HCT116 (cell line): Measurements from ENCODE around the gene TSHZ1. TPM values are rescaled to one million over a fixed set of nuclear protein-coding genes. Genes with fewer than 3 reads are reported as not detected.

Source experiments
- ATAC-seq: fragments of 200-7000 bp; cut with Tn5 transposase; 2 replicates; pipeline ENCODE4 v1.9.1; 2020; ENCODE audit warnings: mild to moderate bottlenecking, moderate library complexity
- BruUV-seq: library from RNA; stranded (reverse); fragments of 400-500 nt; replicated peaks from 2 replicates; lab custom pipeline; 2021; lab: Mats Ljungman, UMichigan
- CTCF ChIA-PET: fragments of 300-600 bp; sonication (Branson Sonifier 250); formaldehyde crosslinking; loops from one replicate; lab custom pipeline; 2021; ENCODE audit warnings: antibody characterized with exemption; lab: Charles Lee
- POLR2A ChIA-PET: fragments of 300-600, 350-600 bp; sonication (Branson Sonifier 250); formaldehyde crosslinking; loops from one replicate; lab custom pipeline; 2021; ENCODE audit warnings: antibody characterized with exemption; lab: Charles Lee
- RAD21 ChIA-PET, 2 experiments: fragments of 300-600 bp; sonication (Branson Sonifier 250); formaldehyde crosslinking; loops; one replicate each; lab custom pipeline; 2023; ENCODE audit warnings: low total read pairs in 2 of 2; ENCODE audit not compliant: uncharacterized antibody in 2 of 2, unreplicated experiment in 2 of 2, low non-redundant PET in 1 of 2; lab: Charles Lee
- DNase-seq: peaks from one replicate; pipeline ENCODE4 v3.0.0-alpha.2; 2010; ENCODE audit warnings: low read depth, low spot score
- H2AFZ ChIP-seq: fragments of 200-600 bp; shearing (Covaris generic), sonication (generic); 2 replicates; pipeline ENCODE4 v1.6.1; 2017; ENCODE audit warnings: low read depth, mixed run types, mixed read lengths, antibody characterized with exemption, low read length; ENCODE audit not compliant: poor library complexity, severe bottlenecking
- H3K27ac ChIP-seq: 2 replicates; pipeline ENCODE4 v1.5.1; 2012; ENCODE audit warnings: low read depth, low read length
- H3K27me3 ChIP-seq: fragments of 200-600 bp; sonication (generic); 2 replicates; pipeline ENCODE4 v1.6.1; 2016; ENCODE audit warnings: mixed run types, low read length, mixed read lengths; ENCODE audit not compliant: insufficient read depth
- H3K36me3 ChIP-seq, 2 experiments: fragments of 200-500 bp in 1 of 2; fragments of 200-600 bp in 1 of 2; sonication (Bioruptor generic) in 1 of 2; sonication (generic) in 1 of 2; 2 replicates each; pipeline versions ENCODE4 v1.5.1 to v1.6.1; 2014 to 2016; ENCODE audit warnings: low read length in 2 of 2, inconsistent platforms in 1 of 2, mixed read lengths in 1 of 2, mixed run types in 1 of 2; ENCODE audit not compliant: insufficient read depth in 2 of 2, control insufficient read depth in 1 of 2
- H3K4me1 ChIP-seq, 2 experiments: fragments of 200-600 bp in 1 of 2; sonication (generic) in 1 of 2; 2 replicates each; pipeline versions ENCODE4 v1.5.1 to v1.6.1; 2012 to 2017; ENCODE audit warnings: low read length in 2 of 2, inconsistent platforms in 1 of 2, mild to moderate bottlenecking in 1 of 2, mixed read lengths in 1 of 2, mixed run types in 1 of 2, moderate library complexity in 1 of 2; ENCODE audit not compliant: insufficient read depth in 2 of 2, control insufficient read depth in 1 of 2
- H3K4me2 ChIP-seq: fragments of 200-600 bp; sonication (generic); 2 replicates; pipeline ENCODE4 v1.6.1; 2017; ENCODE audit warnings: mixed run types, low read length, mixed read lengths
- H3K4me3 ChIP-seq, 2 experiments: fragments of 200-600 bp in 1 of 2; sonication (generic) in 1 of 2; replicated peaks in 1 of 2; 2 replicates each; pipeline ENCODE4 v1.5.1; 2011 to 2016; ENCODE audit warnings: low read length in 2 of 2, control low read depth in 1 of 2, low read depth in 1 of 2, mild to moderate bottlenecking in 1 of 2, mixed read lengths in 1 of 2, mixed run types in 1 of 2
- H3K79me2 ChIP-seq: fragments of 200-600 bp; sonication (generic); 2 replicates; pipeline ENCODE4 v1.6.1; 2017; ENCODE audit warnings: mild to moderate bottlenecking, mixed run types, low read length, moderate library complexity, mixed read lengths; ENCODE audit not compliant: insufficient read depth
- H3K9ac ChIP-seq: fragments of 200-600 bp; sonication (generic); 2 replicates; pipeline ENCODE4 v1.6.1; 2016; ENCODE audit warnings: low read length, mixed read lengths
- H3K9me2 ChIP-seq: fragments of 200-600 bp; sonication (generic), shearing (Covaris generic); 2 replicates; pipeline ENCODE4 v1.6.1; 2017; ENCODE audit warnings: mixed run types, mild to moderate bottlenecking, moderate library complexity; ENCODE audit not compliant: insufficient read depth
- H3K9me3 ChIP-seq, 2 experiments: fragments of 200-500 bp in 1 of 2; fragments of 200-600 bp in 1 of 2; sonication (Bioruptor generic) in 1 of 2; sonication (generic) in 1 of 2; 2 replicates each; pipeline ENCODE4 v1.6.1; 2014 to 2017; ENCODE audit warnings: low read length in 2 of 2, mixed read lengths in 2 of 2, inconsistent platforms in 1 of 2, low read depth in 1 of 2, mild to moderate bottlenecking in 1 of 2, mixed run types in 1 of 2, moderate library complexity in 1 of 2; ENCODE audit not compliant: control insufficient read depth in 1 of 2, insufficient read depth in 1 of 2
- H4K20me1 ChIP-seq: fragments of 200-600 bp; sonication (generic), shearing (Covaris generic); 2 replicates; pipeline ENCODE4 v1.6.1; 2017; ENCODE audit warnings: mixed run types, mild to moderate bottlenecking, moderate library complexity; ENCODE audit not compliant: insufficient read depth
- ELF1 ChIP-seq: IDR thresholded peaks from 2 replicates; pipeline ENCODE4 v1.6.1; 2012; ENCODE audit warnings: low read depth, borderline replicate concordance
- EZH2phosphoT487 ChIP-seq: fragments of 200-600 bp; IDR thresholded peaks from 2 replicates; pipeline ENCODE4 v1.6.1; 2018; ENCODE audit warnings: antibody characterized with exemption, borderline replicate concordance
- FOSL1 ChIP-seq: IDR thresholded peaks from 2 replicates; pipeline ENCODE4 v1.6.1; 2012; ENCODE audit warnings: low read depth
- JUND ChIP-seq: IDR thresholded peaks from 2 replicates; pipeline ENCODE4 v1.6.1; 2012
- POLR2A ChIP-seq: IDR thresholded peaks from 2 replicates; pipeline ENCODE4 v1.7.0; 2011; ENCODE audit warnings: borderline replicate concordance; ENCODE audit not compliant: insufficient read depth, insufficient read length; ENCODE audit errors: extremely low read depth
- POLR2AphosphoS5 ChIP-seq: IDR thresholded peaks from 2 replicates; pipeline ENCODE4 v1.6.1; 2011; ENCODE audit warnings: mild to moderate bottlenecking, low read depth, low read length, moderate library complexity
- SIN3A ChIP-seq: IDR thresholded peaks from 2 replicates; pipeline ENCODE4 v1.6.1; 2012; ENCODE audit warnings: low read depth
- ZNF274 ChIP-seq: fragments of 200-500 bp; sonication (Bioruptor generic); IDR thresholded peaks from 2 replicates; pipeline ENCODE4 v1.6.1; 2014; ENCODE audit warnings: mild to moderate bottlenecking, low read depth, low read length, inconsistent platforms
- intact Hi-C: fragments of 100-400 bp; cut with micrococcal nuclease; formaldehyde crosslinking; loops from 2 replicates; pipeline ENCODE4 v1.10.0; 2022
- total RNA-seq: library from RNA; stranded (reverse); gene quantifications from one replicate; pipeline ENCODE4 v1.2.1, GENCODE V29; 2021; ENCODE audit not compliant: unreplicated experiment
- TF ChIP-seq, protein P1 (sequence below): IDR thresholded peaks from 2 replicates; pipeline ENCODE4 v1.6.1; 2012
- TF ChIP-seq, protein P2 (sequence below): IDR thresholded peaks from 2 replicates; pipeline ENCODE4 v1.6.1; 2011; ENCODE audit warnings: mild to moderate bottlenecking, low read length, moderate library complexity; ENCODE audit not compliant: insufficient replicate concordance; ENCODE audit errors: extremely low read depth
- TF ChIP-seq, protein P3 (sequence below): IDR thresholded peaks from 2 replicates; pipeline ENCODE4 v1.6.1; 2012
- TF ChIP-seq, protein P4 (sequence below): IDR thresholded peaks from 2 replicates; pipeline ENCODE4 v1.6.1; 2012; ENCODE audit warnings: low read depth

The TSHZ1 gene
- total RNA-seq, 1 experiment from 2014 or later, result 5.7 TPM

DNA sequence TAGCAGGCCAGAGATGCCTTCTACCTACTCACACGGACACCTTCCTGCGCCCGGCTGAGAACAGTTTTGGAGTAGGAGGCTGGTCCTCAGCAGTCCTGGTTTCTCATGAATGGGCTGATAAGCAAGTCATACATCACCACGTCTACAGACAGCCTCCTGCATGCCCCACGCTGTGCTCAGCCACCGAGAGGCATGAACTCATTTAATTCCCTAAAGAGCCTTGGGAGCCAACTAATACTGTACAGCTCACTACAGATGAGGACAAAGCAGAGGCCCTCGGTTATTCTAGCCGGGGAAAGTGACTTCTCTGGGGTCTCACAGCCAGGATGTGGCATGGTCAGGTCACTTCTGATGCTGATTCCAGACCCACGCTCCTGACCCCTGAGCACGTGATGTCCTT is 105.6 kb downstream of the TSHZ1 start:
- Histone ChIP-seq H3K36me3 (no peaks in the 10 kb centered on the region), H3K4me2 (no peak overlapping the region), H4K20me1 (no peaks in the 10 kb centered on the region), H3K4me1 (no peaks in the 10 kb centered on the region), H3K27me3 (no peaks in the 10 kb centered on the region), H3K9ac (no peak overlapping the region), H3K9me2 (no peaks in the 10 kb centered on the region)
- ChIA-PET POLR2A (no interaction called here), RAD21 (no interaction called here), CTCF (no interaction called here)
- TF ChIP-seq POLR2AphosphoS5 (no peak), FOSL1 (no peak), JUND (no peak), ZNF274 (no peak)
- TF ChIP-seq, protein P1, sequence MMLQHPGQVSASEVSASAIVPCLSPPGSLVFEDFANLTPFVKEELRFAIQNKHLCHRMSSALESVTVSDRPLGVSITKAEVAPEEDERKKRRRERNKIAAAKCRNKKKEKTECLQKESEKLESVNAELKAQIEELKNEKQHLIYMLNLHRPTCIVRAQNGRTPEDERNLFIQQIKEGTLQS, result no peak
- TF ChIP-seq, all 23 proteins: peak for 0
- H3K9me3 ChIP-seq, result no peaks in the 10 kb centered on the region
- no peak overlapping the region for H3K27ac ChIP-seq
- no peaks in the 10 kb centered on the region for H3K79me2 ChIP-seq
- ATAC-seq (no peak), DNase-seq (no peak)
- H3K4me3 ChIP-seq, result no peak overlapping the region
- H2AFZ ChIP-seq, result no peak overlapping the region
- intact Hi-C loops, result no loop called here
- no TSS peak for BruUV-seq

DNA sequence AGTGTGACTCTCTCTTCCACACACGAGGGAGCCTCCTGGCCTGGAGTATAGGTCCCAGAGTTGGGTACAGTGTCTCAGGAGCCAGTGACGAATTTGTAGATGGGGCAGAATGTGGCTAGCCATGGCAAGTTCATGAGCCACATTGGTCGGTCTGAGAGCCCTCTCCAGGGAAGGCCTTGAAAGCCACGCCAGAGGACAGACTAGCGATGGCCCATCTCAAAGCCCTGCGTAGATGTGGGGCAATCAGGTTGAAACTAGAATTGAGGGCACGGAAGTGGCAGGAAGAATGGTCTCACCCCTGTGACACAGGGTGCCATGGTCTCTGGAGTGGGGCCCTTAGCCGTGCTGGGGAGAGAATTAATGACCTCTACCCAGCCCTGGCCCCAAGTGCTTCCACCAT is 106.2 kb downstream of the TSHZ1 start:
- no peaks in the 10 kb centered on the region for H3K27me3 ChIP-seq
- no peaks in the 10 kb centered on the region for H3K9me3 ChIP-seq
- no peak overlapping the region for H3K27ac ChIP-seq
- H2AFZ ChIP-seq, result no peak overlapping the region
- ChIA-PET CTCF (no interaction called here), RAD21 (no interaction called here), POLR2A (no interaction called here)
- no peaks in the 10 kb centered on the region for H3K4me1 ChIP-seq
- no peak overlapping the region for H3K4me2 ChIP-seq
- H3K4me3 ChIP-seq, result no peak overlapping the region
- no peaks in the 10 kb centered on the region for H3K36me3 ChIP-seq
- H4K20me1 ChIP-seq, result no peaks in the 10 kb centered on the region
- intact Hi-C loops, result no loop called here
- no peak for DNase-seq
- TF ChIP-seq ELF1 (no peak), POLR2A (no peak), SIN3A (no peak), ZNF274 (no peak), EZH2phosphoT487 (no peak)
- TF ChIP-seq, protein P2, sequence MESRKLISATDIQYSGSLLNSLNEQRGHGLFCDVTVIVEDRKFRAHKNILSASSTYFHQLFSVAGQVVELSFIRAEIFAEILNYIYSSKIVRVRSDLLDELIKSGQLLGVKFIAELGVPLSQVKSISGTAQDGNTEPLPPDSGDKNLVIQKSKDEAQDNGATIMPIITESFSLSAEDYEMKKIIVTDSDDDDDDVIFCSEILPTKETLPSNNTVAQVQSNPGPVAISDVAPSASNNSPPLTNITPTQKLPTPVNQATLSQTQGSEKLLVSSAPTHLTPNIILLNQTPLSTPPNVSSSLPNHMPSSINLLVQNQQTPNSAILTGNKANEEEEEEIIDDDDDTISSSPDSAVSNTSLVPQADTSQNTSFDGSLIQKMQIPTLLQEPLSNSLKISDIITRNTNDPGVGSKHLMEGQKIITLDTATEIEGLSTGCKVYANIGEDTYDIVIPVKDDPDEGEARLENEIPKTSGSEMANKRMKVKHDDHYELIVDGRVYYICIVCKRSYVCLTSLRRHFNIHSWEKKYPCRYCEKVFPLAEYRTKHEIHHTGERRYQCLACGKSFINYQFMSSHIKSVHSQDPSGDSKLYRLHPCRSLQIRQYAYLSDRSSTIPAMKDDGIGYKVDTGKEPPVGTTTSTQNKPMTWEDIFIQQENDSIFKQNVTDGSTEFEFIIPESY, result no peak
- TF ChIP-seq, protein P3, sequence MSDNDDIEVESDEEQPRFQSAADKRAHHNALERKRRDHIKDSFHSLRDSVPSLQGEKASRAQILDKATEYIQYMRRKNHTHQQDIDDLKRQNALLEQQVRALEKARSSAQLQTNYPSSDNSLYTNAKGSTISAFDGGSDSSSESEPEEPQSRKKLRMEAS, result no peak
- TF ChIP-seq, protein P1, result no peak
- TF ChIP-seq, protein P4, sequence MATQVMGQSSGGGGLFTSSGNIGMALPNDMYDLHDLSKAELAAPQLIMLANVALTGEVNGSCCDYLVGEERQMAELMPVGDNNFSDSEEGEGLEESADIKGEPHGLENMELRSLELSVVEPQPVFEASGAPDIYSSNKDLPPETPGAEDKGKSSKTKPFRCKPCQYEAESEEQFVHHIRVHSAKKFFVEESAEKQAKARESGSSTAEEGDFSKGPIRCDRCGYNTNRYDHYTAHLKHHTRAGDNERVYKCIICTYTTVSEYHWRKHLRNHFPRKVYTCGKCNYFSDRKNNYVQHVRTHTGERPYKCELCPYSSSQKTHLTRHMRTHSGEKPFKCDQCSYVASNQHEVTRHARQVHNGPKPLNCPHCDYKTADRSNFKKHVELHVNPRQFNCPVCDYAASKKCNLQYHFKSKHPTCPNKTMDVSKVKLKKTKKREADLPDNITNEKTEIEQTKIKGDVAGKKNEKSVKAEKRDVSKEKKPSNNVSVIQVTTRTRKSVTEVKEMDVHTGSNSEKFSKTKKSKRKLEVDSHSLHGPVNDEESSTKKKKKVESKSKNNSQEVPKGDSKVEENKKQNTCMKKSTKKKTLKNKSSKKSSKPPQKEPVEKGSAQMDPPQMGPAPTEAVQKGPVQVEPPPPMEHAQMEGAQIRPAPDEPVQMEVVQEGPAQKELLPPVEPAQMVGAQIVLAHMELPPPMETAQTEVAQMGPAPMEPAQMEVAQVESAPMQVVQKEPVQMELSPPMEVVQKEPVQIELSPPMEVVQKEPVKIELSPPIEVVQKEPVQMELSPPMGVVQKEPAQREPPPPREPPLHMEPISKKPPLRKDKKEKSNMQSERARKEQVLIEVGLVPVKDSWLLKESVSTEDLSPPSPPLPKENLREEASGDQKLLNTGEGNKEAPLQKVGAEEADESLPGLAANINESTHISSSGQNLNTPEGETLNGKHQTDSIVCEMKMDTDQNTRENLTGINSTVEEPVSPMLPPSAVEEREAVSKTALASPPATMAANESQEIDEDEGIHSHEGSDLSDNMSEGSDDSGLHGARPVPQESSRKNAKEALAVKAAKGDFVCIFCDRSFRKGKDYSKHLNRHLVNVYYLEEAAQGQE, result no peak
- H3K79me2 ChIP-seq, result no peaks in the 10 kb centered on the region
- H3K9me2 ChIP-seq, result no peaks in the 10 kb centered on the region
- no peak for ATAC-seq
- no TSS peak for BruUV-seq
- no peak overlapping the region for H3K9ac ChIP-seq
